Esophagus mucosa (tissue), 1 donor: ENCODE results near the gene TTC39B. TPM values are rescaled to one million over a fixed set of nuclear protein-coding genes. Genes with fewer than 3 reads are reported as not detected.

Experiments used
- ATAC-seq: fragments of 200-7000 bp; cut with Tn5 transposase; one replicate; pipeline ENCODE4 v1.9.1; 2020
- total RNA-seq: library from RNA; stranded (reverse); gene quantifications from one replicate; pipeline ENCODE4 v1.2.4, GENCODE V29; 2023
- donor health status: DM: yes; HTN: yes; CAD: no.

TTC39B gene
- total RNA-seq, 1 donor from 2014 or later, result 26.2 TPM

GRCh38 chr9:15121630-15122029 is 185.4 kb downstream of the TTC39B start:
- ATAC-seq, result no peak

GRCh38 chr9:15116130-15116580 is 190.9 kb downstream of the TTC39B start:
- ATAC-seq, result no peak

- ATAC-seq, result no peak
These were observed 191.3 kb downstream of the TTC39B start for GRCh38 chr9:15115702-15116101.

GRCh38 chr9:15115041-15115440 is 192.0 kb downstream of the TTC39B start:
- ATAC-seq, result no peak

Other genes with a start within 250 kb of the TTC39B start
- gene SNAPC3, start 115.7 kb upstream of the TTC39B start, total RNA-seq, result 18.4 TPM
- gene PSIP1, start 203.8 kb upstream of the TTC39B start, total RNA-seq, result 12.6 TPM
- gene CCDC171, start 245.8 kb upstream of the TTC39B start, total RNA-seq, result 1.4 TPM